PFSK-1 (cell line): Measurements from ENCODE around the gene GPR55.

Experiments used
- FOXP2 ChIP-seq: optimal IDR thresholded peaks from 2 replicates; pipeline ENCODE3; 2011; ENCODE audit warnings: borderline replicate concordance, control low read depth, inconsistent platforms; ENCODE audit not compliant: insufficient read depth; ENCODE audit errors: extremely low read length, extremely low read depth
- POLR2AphosphoS5 ChIP-seq: IDR thresholded peaks from 2 replicates; pipeline ENCODE4 v1.6.1; 2012; ENCODE audit warnings: low read depth, mild to moderate bottlenecking, control low read depth, low read length, moderate library complexity
- SIN3A ChIP-seq: IDR thresholded peaks from 2 replicates; pipeline ENCODE4 v1.6.1; 2012; ENCODE audit warnings: mild to moderate bottlenecking, low read length, moderate library complexity, borderline replicate concordance; ENCODE audit not compliant: insufficient read depth
- TAF1 ChIP-seq: IDR thresholded peaks from 2 replicates; pipeline ENCODE4 v1.6.1; 2012; ENCODE audit warnings: low read length, control low read depth, borderline replicate concordance; ENCODE audit not compliant: insufficient read depth
- TF ChIP-seq, protein P1 (sequence below), 2 experiments: IDR thresholded peaks; 2 replicates each; pipeline versions ENCODE4 v1.6.1 to v1.8.0; 2011 to 2012; ENCODE audit warnings: low read depth in 2 of 2, low read length in 2 of 2, control low read depth in 1 of 2, inconsistent platforms in 1 of 2, mild to moderate bottlenecking in 1 of 2, moderate library complexity in 1 of 2; ENCODE audit not compliant: insufficient read depth in 1 of 2

DNA sequence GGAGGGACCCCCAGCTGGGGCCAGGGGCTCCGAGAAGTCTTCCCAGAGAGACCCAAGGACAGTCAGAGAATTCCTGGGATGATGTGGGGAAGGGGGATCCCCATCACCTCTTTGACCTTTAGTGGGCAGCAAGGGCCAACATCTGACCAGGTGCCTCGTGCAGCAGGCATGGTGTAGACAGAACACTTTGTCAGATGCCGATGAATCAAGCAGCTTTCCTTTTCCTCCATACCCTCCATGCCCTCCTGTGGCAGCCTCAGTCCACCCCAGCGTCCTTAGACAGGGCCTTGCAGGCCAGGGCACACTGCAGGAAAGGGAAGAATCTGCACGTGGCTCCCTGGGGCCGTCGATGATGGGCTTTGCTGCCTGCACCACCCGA, 26.3 kb downstream of the GPR55 start:
- TF ChIP-seq POLR2AphosphoS5, result no peak
- TF ChIP-seq, protein P1, sequence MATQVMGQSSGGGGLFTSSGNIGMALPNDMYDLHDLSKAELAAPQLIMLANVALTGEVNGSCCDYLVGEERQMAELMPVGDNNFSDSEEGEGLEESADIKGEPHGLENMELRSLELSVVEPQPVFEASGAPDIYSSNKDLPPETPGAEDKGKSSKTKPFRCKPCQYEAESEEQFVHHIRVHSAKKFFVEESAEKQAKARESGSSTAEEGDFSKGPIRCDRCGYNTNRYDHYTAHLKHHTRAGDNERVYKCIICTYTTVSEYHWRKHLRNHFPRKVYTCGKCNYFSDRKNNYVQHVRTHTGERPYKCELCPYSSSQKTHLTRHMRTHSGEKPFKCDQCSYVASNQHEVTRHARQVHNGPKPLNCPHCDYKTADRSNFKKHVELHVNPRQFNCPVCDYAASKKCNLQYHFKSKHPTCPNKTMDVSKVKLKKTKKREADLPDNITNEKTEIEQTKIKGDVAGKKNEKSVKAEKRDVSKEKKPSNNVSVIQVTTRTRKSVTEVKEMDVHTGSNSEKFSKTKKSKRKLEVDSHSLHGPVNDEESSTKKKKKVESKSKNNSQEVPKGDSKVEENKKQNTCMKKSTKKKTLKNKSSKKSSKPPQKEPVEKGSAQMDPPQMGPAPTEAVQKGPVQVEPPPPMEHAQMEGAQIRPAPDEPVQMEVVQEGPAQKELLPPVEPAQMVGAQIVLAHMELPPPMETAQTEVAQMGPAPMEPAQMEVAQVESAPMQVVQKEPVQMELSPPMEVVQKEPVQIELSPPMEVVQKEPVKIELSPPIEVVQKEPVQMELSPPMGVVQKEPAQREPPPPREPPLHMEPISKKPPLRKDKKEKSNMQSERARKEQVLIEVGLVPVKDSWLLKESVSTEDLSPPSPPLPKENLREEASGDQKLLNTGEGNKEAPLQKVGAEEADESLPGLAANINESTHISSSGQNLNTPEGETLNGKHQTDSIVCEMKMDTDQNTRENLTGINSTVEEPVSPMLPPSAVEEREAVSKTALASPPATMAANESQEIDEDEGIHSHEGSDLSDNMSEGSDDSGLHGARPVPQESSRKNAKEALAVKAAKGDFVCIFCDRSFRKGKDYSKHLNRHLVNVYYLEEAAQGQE (IDR thresholded peaks at IDR 0.05; ENCODE audit: insufficient read depth in 1 of 2, low read depth in 2 of 2, low read length in 2 of 2), result no peak
- TF ChIP-seq SIN3A, result no peak
- no peak for TF ChIP-seq TAF1
- TF ChIP-seq FOXP2, result no peak
